Tibial nerve (tissue), 3 donors: ENCODE measurements around the gene COL4A1.

ENCODE experiments used
- CTCF ChIP-seq, 5 experiments: fragments of 200-600 bp in 3 of 5; fragments of 450-650 bp in 2 of 5; sonication (generic) in 3 of 5; IDR thresholded peaks; one replicate each; pipeline ENCODE4 v1.5.1; 2016 to 2019; ENCODE audit warnings: antibody characterized with exemption in 5 of 5, mild to moderate bottlenecking in 3 of 5, moderate library complexity in 2 of 5
- POLR2A ChIP-seq, 2 donors: fragments of 450-650 bp; IDR thresholded peaks; one replicate each; pipeline ENCODE4 v1.6.1; 2017; ENCODE audit warnings: antibody characterized with exemption in 2 of 2, mild to moderate bottlenecking in 2 of 2, moderate library complexity in 2 of 2

GRCh38 chr13:110214637-110215036 lies 92.3 kb downstream of the COL4A1 start:
- TF ChIP-seq POLR2A (IDR thresholded peaks at IDR 0.05), result no peak
- TF ChIP-seq CTCF (IDR thresholded peaks at IDR 0.05), result no peak
